ENCODE data around the gene VPS16.

VPS16 gene

GRCh38 chr20:2903686-2904085 is 63.1 kb downstream of the VPS16 start:
- no peak for DNase-seq

GRCh38 chr20:2907519-2907918 is 67.0 kb downstream of the VPS16 start:
- DNase-seq, result no peak

- no peak for DNase-seq
These were observed 69.4 kb downstream of the VPS16 start for GRCh38 chr20:2909953-2910352.

GRCh38 chr20:2911200-2911599 is 70.7 kb downstream of the VPS16 start:
- DNase-seq, result no peak

- DNase-seq, result no peak
These were observed 73.6 kb downstream of the VPS16 start for GRCh38 chr20:2914160-2914559.
